Measurements from ENCODE around the gene PITPNC1. TPM values are rescaled to one million over a fixed set of nuclear protein-coding genes. Genes with fewer than 3 reads are reported as not detected.
A peak's percentile ranks its signal among the peaks of the same experiment; 100 is the strongest.

Gene PITPNC1
- polyA plus RNA-seq, 3 donors: 25.7 to 27.6 (median 27.3) TPM

- peak; percentile 57 to 72 (median 60) for DNase-seq (ENCODE audit: low read depth in 3 of 3, low spot score in 2 of 3)
Observed at GRCh38 chr17:67528751-67529436, 151.8 kb downstream of the PITPNC1 start.

GRCh38 chr17:67531291-67531690 lies 154.2 kb downstream of the PITPNC1 start:
- no peak for DNase-seq (ENCODE audit: low read depth in 3 of 3, low spot score in 2 of 3)

- no peak for DNase-seq (ENCODE audit: low read depth in 3 of 3, low spot score in 2 of 3)
Observed at GRCh38 chr17:67532326-67532871, 155.3 kb downstream of the PITPNC1 start.

GRCh38 chr17:67534941-67535340 lies 157.9 kb downstream of the PITPNC1 start:
- DNase-seq (ENCODE audit: low read depth in 3 of 3, low spot score in 2 of 3): no peak

GRCh38 chr17:67542219-67543114 lies 165.4 kb downstream of the PITPNC1 start:
- DNase-seq (ENCODE audit: low read depth in 3 of 3, low spot score in 2 of 3): no peak

GRCh38 chr17:67544364-67544955 lies 167.4 kb downstream of the PITPNC1 start:
- no peak for DNase-seq (ENCODE audit: low read depth in 3 of 3, low spot score in 2 of 3)

GRCh38 chr17:67546578-67547527 lies 169.8 kb downstream of the PITPNC1 start:
- no peak for DNase-seq (ENCODE audit: low read depth in 3 of 3, low spot score in 2 of 3)

- DNase-seq (ENCODE audit: low read depth in 3 of 3, low spot score in 2 of 3): no peak
Observed at GRCh38 chr17:67548693-67549092, 171.6 kb downstream of the PITPNC1 start.

- no peak for DNase-seq (ENCODE audit: low read depth in 3 of 3, low spot score in 2 of 3)
Observed at GRCh38 chr17:67549820-67550219, 172.7 kb downstream of the PITPNC1 start.

- DNase-seq (ENCODE audit: low read depth in 3 of 3, low spot score in 2 of 3): no peak
Observed at GRCh38 chr17:67554634-67555033, 177.6 kb downstream of the PITPNC1 start.

- no peak for DNase-seq (ENCODE audit: low read depth in 3 of 3, low spot score in 2 of 3)
Observed at GRCh38 chr17:67555855-67556254, 178.8 kb downstream of the PITPNC1 start.

- no peak for DNase-seq (ENCODE audit: low read depth in 3 of 3, low spot score in 2 of 3)
Observed at GRCh38 chr17:67557052-67557845, 180.2 kb downstream of the PITPNC1 start.

- no peak for DNase-seq (ENCODE audit: low read depth in 3 of 3, low spot score in 2 of 3)
Observed at GRCh38 chr17:67557921-67558320, 180.8 kb downstream of the PITPNC1 start.

GRCh38 chr17:67558740-67559380 lies 181.8 kb downstream of the PITPNC1 start:
- DNase-seq (ENCODE audit: low read depth in 3 of 3, low spot score in 2 of 3): no peak

- DNase-seq (ENCODE audit: low read depth in 3 of 3, low spot score in 2 of 3): no peak
Observed at GRCh38 chr17:67559381-67559966, 182.4 kb downstream of the PITPNC1 start.

GRCh38 chr17:67562005-67562404 lies 184.9 kb downstream of the PITPNC1 start:
- DNase-seq (ENCODE audit: low read depth in 3 of 3, low spot score in 2 of 3): no peak

GRCh38 chr17:67563692-67564228 lies 186.7 kb downstream of the PITPNC1 start:
- no peak for DNase-seq (ENCODE audit: low read depth in 3 of 3, low spot score in 2 of 3)

GRCh38 chr17:67565068-67565467 lies 188.0 kb downstream of the PITPNC1 start:
- DNase-seq (ENCODE audit: low read depth in 3 of 3, low spot score in 2 of 3): no peak
